H9 (cell line): ENCODE data around the gene ENTPD6. TPM values are rescaled to one million over a fixed set of nuclear protein-coding genes. Genes with fewer than 3 reads are reported as not detected.

Experiments used
- DNase-seq: peaks from one replicate; pipeline ENCODE4 v3.0.0-alpha.2; 2017
- H2AFZ ChIP-seq: one replicate; pipeline ENCODE4 v1.6.1; 2013; ENCODE audit warnings: mild to moderate bottlenecking, low read length, control low read depth, moderate library complexity
- H2AK5ac ChIP-seq: 2 replicates; pipeline ENCODE4 v1.6.1; 2013; ENCODE audit warnings: low read length, control low read depth, mixed read lengths; ENCODE audit not compliant: insufficient read length
- H2BK120ac ChIP-seq: one replicate; pipeline ENCODE4 v1.6.1; 2013; ENCODE audit warnings: low read depth, mild to moderate bottlenecking, low read length, control low read depth, inconsistent platforms; ENCODE audit not compliant: poor library complexity, severe bottlenecking
- H2BK12ac ChIP-seq: 2 replicates; pipeline ENCODE4 v1.6.1; 2013; ENCODE audit warnings: low read length, control low read depth, mixed read lengths, low read depth; ENCODE audit not compliant: insufficient read length
- H2BK15ac ChIP-seq: 2 replicates; pipeline ENCODE4 v1.6.1; 2013; ENCODE audit warnings: low read depth, low read length, control low read depth
- H2BK20ac ChIP-seq: one replicate; pipeline ENCODE4 v1.6.1; 2013; ENCODE audit warnings: low read depth, mild to moderate bottlenecking, low read length, control low read depth, inconsistent platforms; ENCODE audit not compliant: poor library complexity, severe bottlenecking
- H2BK5ac ChIP-seq: 2 replicates; pipeline ENCODE4 v1.6.1; 2013; ENCODE audit warnings: low read length, control low read depth, mixed read lengths; ENCODE audit not compliant: insufficient read length
- H3K14ac ChIP-seq: 2 replicates; pipeline ENCODE4 v1.6.1; 2013; ENCODE audit warnings: low read length, control low read depth; ENCODE audit not compliant: insufficient read depth
- H3K18ac ChIP-seq: 2 replicates; pipeline ENCODE4 v1.6.1; 2013; ENCODE audit warnings: low read depth, mild to moderate bottlenecking, mixed read lengths, low read length, control low read depth; ENCODE audit not compliant: insufficient read length
- H3K23ac ChIP-seq: 2 replicates; pipeline ENCODE4 v1.6.1; 2013; ENCODE audit warnings: low read length, control low read depth, mixed read lengths, low read depth; ENCODE audit not compliant: insufficient read length
- H3K23me2 ChIP-seq: 2 replicates; pipeline ENCODE4 v1.6.1; 2013; ENCODE audit warnings: low read depth, mild to moderate bottlenecking, mixed read lengths, low read length, control low read depth; ENCODE audit not compliant: insufficient read length, poor library complexity, severe bottlenecking
- H3K27ac ChIP-seq: 2 replicates; pipeline ENCODE4 v1.5.1; 2013; ENCODE audit warnings: low read length, control low read depth, mixed read lengths, low read depth; ENCODE audit not compliant: insufficient read length
- H3K27me3 ChIP-seq: 2 replicates; pipeline ENCODE4 v1.6.1; 2013; ENCODE audit warnings: low read length, control low read depth, inconsistent platforms; ENCODE audit not compliant: insufficient read depth
- H3K4ac ChIP-seq: 2 replicates; pipeline ENCODE4 v1.6.1; 2013; ENCODE audit warnings: low read depth, mild to moderate bottlenecking, control low read depth, inconsistent platforms, low read length, moderate library complexity
- H3K4me1 ChIP-seq: 2 replicates; pipeline ENCODE4 v1.6.1; 2013; ENCODE audit warnings: low read length, control low read depth, inconsistent platforms; ENCODE audit not compliant: insufficient read depth
- H3K4me2 ChIP-seq: 2 replicates; pipeline ENCODE4 v1.6.1; 2013; ENCODE audit warnings: low read length, control low read depth, mixed read lengths; ENCODE audit not compliant: insufficient read length, insufficient read depth
- H3K56ac ChIP-seq: 2 replicates; pipeline ENCODE4 v1.6.1; 2013; ENCODE audit warnings: low read depth, mild to moderate bottlenecking, mixed read lengths, low read length, control low read depth; ENCODE audit not compliant: insufficient read length
- H3K79me1 ChIP-seq: 2 replicates; pipeline ENCODE4 v1.6.1; 2013; ENCODE audit warnings: low read depth, mild to moderate bottlenecking, moderate library complexity, low read length, control low read depth, inconsistent platforms; ENCODE audit not compliant: insufficient read depth, poor library complexity, severe bottlenecking
- H3K79me2 ChIP-seq: 2 replicates; pipeline ENCODE4 v1.6.1; 2013; ENCODE audit warnings: low read length, control low read depth, inconsistent platforms; ENCODE audit not compliant: insufficient read depth
- H3K9ac ChIP-seq: 2 replicates; pipeline ENCODE4 v1.6.1; 2013; ENCODE audit warnings: low read length, control low read depth, mixed read lengths; ENCODE audit not compliant: insufficient read length; ENCODE audit errors: extremely low read depth
- H3K9me3 ChIP-seq: one replicate; pipeline ENCODE4 v1.6.1; 2013; ENCODE audit warnings: low read depth, low read length, inconsistent platforms; ENCODE audit not compliant: control insufficient read depth
- H3T11ph ChIP-seq: one replicate; pipeline ENCODE4 v1.6.1; 2013; ENCODE audit warnings: mild to moderate bottlenecking, low read length, control low read depth, inconsistent platforms
- H4K20me1 ChIP-seq: one replicate; pipeline ENCODE4 v1.6.1; 2013; ENCODE audit not compliant: control insufficient read depth, insufficient read length, insufficient read depth
- H4K5ac ChIP-seq: 2 replicates; pipeline ENCODE4 v1.6.1; 2013; ENCODE audit warnings: low read depth, mild to moderate bottlenecking, mixed read lengths, low read length, control low read depth; ENCODE audit not compliant: insufficient read length
- H4K8ac ChIP-seq: replicated peaks from 2 replicates; pipeline ENCODE4 v1.6.1; 2013; ENCODE audit warnings: low read length, control low read depth, mixed read lengths, low read depth; ENCODE audit not compliant: insufficient read length
- H4K91ac ChIP-seq: 2 replicates; pipeline ENCODE4 v1.6.1; 2013; ENCODE audit warnings: low read depth, mild to moderate bottlenecking, moderate library complexity, mixed read lengths, low read length, control low read depth; ENCODE audit not compliant: insufficient read length
- H3K27ac Mint-ChIP-seq, 3 experiments: 2 replicates in 2 of 3; 3 replicates in 1 of 3; pipeline ENCODE4 v1.8.0; 2020 to 2021; ENCODE audit warnings: mixed read lengths in 3 of 3, mild to moderate bottlenecking in 1 of 3, moderate library complexity in 1 of 3
- H3K27me3 Mint-ChIP-seq: 2 replicates; pipeline ENCODE4 v1.8.0; 2021; ENCODE audit warnings: low read depth, mild to moderate bottlenecking, moderate library complexity, mixed read lengths
- H3K36me3 Mint-ChIP-seq, 3 experiments: 2 replicates in 2 of 3; 3 replicates in 1 of 3; pipeline ENCODE4 v1.8.0; 2020 to 2021; ENCODE audit warnings: low read depth in 3 of 3, mixed read lengths in 3 of 3; ENCODE audit not compliant: insufficient read depth in 1 of 3
- H3K4me1 Mint-ChIP-seq, 2 experiments: 2 replicates each; pipeline ENCODE4 v1.8.0; 2020; ENCODE audit warnings: mixed read lengths in 2 of 2
- H3K4me3 Mint-ChIP-seq, 2 experiments: 2 replicates in 1 of 2; 3 replicates in 1 of 2; pipeline ENCODE4 v1.8.0; 2020 to 2021; ENCODE audit warnings: mild to moderate bottlenecking in 2 of 2, mixed read lengths in 2 of 2, moderate library complexity in 1 of 2
- H3K9me3 Mint-ChIP-seq, 2 experiments: 2 replicates in 1 of 2; 3 replicates in 1 of 2; pipeline ENCODE4 v1.8.0; 2020; ENCODE audit warnings: mild to moderate bottlenecking in 2 of 2, mixed read lengths in 2 of 2, moderate library complexity in 1 of 2
- CTCF ChIP-seq: fragments of 200-600 bp; sonication (generic); conservative IDR thresholded peaks from 3 replicates; pipeline ENCODE4 v1.8.0; 2021; ENCODE audit warnings: antibody characterized with exemption, mild to moderate bottlenecking
- WGBS: extraction: QIAGEN DNeasy Blood & Tissue Kit; methylation state at CpG from one replicate; pipeline ENCODE4 v1.1.7; 2013; ENCODE audit warnings: missing lambda C conversion rate, low lambda C conversion rate, mixed read lengths; ENCODE audit not compliant: insufficient read length; ENCODE audit errors: extremely low coverage; 5-methylcytosine and 5-hydroxymethylcytosine counted together
- total RNA-seq: library from RNA; stranded (reverse); gene quantifications from 2 replicates; pipeline ENCODE4 v1.2.1, GENCODE V29; 2021

The ENTPD6 gene
- total RNA-seq, 1 experiment from 2014 or later, result 57.4 TPM

GRCh38 chr20:25207960-25208534, 12.5 kb downstream of the ENTPD6 start:
- Histone ChIP-seq H2AK5ac (no peak overlapping the region), H2AFZ (no peak overlapping the region), H3K23ac (no peak overlapping the region), H3K4me1 (no peaks in the 10 kb centered on the region; the same call in 1 of the 2 replicates), H3K4ac (no peak overlapping the region), H2BK20ac (no peak overlapping the region), H3K23me2 (no peaks in the 10 kb centered on the region), H3K56ac (no peak overlapping the region), H4K20me1 (no peaks in the 10 kb centered on the region), H2BK15ac (no peak overlapping the region), H4K5ac (no peak overlapping the region), H3K4me2 (no peak overlapping the region), H2BK120ac (no peak overlapping the region), H4K91ac (no peak overlapping the region), H3K14ac (no peak overlapping the region), H3K27ac (no peak overlapping the region), H3K9ac (no peak overlapping the region), H3K27me3 (no peaks in the 10 kb centered on the region; the same call in 1 of the 2 replicates), H4K8ac (no peak overlapping the region), H2BK12ac (no peak overlapping the region), H3K79me1 (no peaks in the 10 kb centered on the region), H3K18ac (no peak overlapping the region), H3K9me3 (no peaks in the 10 kb centered on the region), H3K79me2 (no peaks in the 10 kb centered on the region), H3T11ph (no peak overlapping the region), H2BK5ac (no peak overlapping the region)
- Mint-ChIP-seq H3K36me3 (peaks cover 0 to 19% (median 14%) of the 10 kb centered on the region in 3 experiments; a peak in 5 of 7 replicates), H3K27ac (no peak overlapping the region; a peak in 1 of 7 replicates), H3K4me1 (peaks cover 15 to 20% of the 10 kb centered on the region in 2 experiments), H3K4me3 (no peak overlapping the region), H3K9me3 (no peaks in the 10 kb centered on the region), H3K27me3 (no peaks in the 10 kb centered on the region)
- DNase-seq, result no peak
- TF ChIP-seq CTCF, result no peak
- WGBS, result no CpG with 5 or more reads among the region's 9 CpGs
